Mucosa of rectum (tissue), 2 donors: ENCODE data around the gene THOC2.
"Not testable (repeated sequence)": the region's sequence is repeated elsewhere in the genome, so short reads cannot be mapped to it uniquely, and the experiment has no call there.

Experiments
- H3K27ac ChIP-seq, 2 donors: one replicate each; pipeline ENCODE4 v1.7.0; 2013; ENCODE audit warnings: inconsistent platforms in 2 of 2, low read depth in 2 of 2, low read length in 2 of 2
- H3K27me3 ChIP-seq, 2 donors: one replicate each; pipeline ENCODE4 v1.7.0; 2013; ENCODE audit warnings: low read length in 2 of 2; ENCODE audit not compliant: control insufficient read depth in 2 of 2, insufficient read depth in 2 of 2
- H3K36me3 ChIP-seq, 2 donors: one replicate each; pipeline ENCODE4 v1.7.0; 2013; ENCODE audit warnings: low read length in 2 of 2; ENCODE audit not compliant: control insufficient read depth in 2 of 2, insufficient read depth in 2 of 2
- H3K4me1 ChIP-seq, 2 donors: one replicate each; pipeline ENCODE4 v1.7.0; 2013; ENCODE audit warnings: low read length in 2 of 2, mild to moderate bottlenecking in 1 of 2; ENCODE audit not compliant: control insufficient read depth in 2 of 2, insufficient read depth in 2 of 2
- H3K4me3 ChIP-seq, 2 donors: one replicate each; pipeline ENCODE4 v1.7.0; 2013; ENCODE audit warnings: low read length in 2 of 2
- H3K9ac ChIP-seq, 2 donors: one replicate each; pipeline ENCODE4 v1.7.0; 2013; ENCODE audit warnings: low read length in 2 of 2, low read depth in 1 of 2, mild to moderate bottlenecking in 1 of 2
- H3K9me3 ChIP-seq, 2 donors: one replicate each; pipeline ENCODE4 v1.7.0; 2013; ENCODE audit warnings: low read length in 2 of 2; ENCODE audit not compliant: control insufficient read depth in 2 of 2
- donor health status: healthy.
- donor health status: Normal muscosa, but diverticular disease.

THOC2 gene

DNA sequence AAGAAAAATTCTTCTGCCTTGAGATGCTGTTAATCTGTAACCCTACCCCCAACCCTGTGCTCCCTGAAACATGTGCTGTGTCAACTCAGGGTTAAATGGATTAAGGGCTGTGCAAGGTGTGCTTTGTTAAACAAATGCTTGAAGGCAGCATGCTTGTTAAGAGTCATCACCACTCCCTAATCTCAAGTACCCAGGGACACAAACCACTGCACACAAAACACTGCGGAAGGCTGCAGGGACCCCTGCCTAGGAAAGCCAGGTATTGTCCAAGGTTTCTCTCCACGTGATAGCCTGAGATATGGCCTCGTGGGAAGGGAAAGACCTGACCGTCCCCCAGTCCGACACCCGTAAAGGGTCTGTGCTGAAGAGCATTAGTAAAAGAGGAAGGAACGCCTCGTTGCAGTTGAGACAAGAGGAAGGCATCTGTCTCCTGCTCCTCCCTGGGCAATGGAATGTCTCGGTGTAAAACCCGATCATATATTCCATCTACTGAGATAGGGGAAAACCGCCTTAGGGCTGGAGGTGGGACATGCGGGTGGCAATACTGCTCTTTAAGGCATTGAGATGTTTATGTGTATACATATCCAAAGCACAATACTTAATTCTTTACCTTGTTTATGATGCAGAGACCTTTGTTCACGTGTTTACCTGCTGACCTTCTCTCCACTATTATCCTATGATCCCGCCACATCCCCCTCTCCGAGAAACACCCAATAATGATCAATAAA, 53.0 kb downstream of the THOC2 start:
- not testable (repeated sequence) for H3K4me1 ChIP-seq, H3K9me3 ChIP-seq, H3K4me3 ChIP-seq, H3K27me3 ChIP-seq, H3K9ac ChIP-seq, H3K27ac ChIP-seq
- H3K36me3 ChIP-seq: peaks cover 3 to 14% of the 10 kb centered on the region in 2 donors

DNA sequence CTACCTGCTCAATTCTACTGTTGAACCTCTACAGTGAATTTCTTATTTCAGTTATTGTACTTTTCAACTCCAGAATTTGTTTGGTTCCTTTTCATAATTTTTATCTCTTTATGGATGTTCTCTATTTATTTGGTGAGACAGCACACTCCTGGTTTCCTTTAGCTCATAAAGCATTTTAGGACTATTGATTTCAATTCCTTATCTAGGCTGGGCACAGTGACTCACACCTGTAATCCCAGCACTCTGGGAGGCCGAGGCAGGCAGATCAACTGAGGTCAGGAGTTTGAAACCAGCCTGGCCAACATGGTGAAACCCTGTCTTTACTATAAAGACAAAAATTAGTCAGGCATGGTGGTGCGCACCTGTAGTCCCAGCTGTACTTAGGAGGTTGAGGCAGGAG, 57.7 kb downstream of the THOC2 start:
- no peak overlapping the region for H3K27ac ChIP-seq
- no peaks in the 10 kb centered on the region for H3K4me1 ChIP-seq
- no peak overlapping the region for H3K9ac ChIP-seq
- H3K4me3 ChIP-seq: no peak overlapping the region
- no peaks in the 10 kb centered on the region for H3K9me3 ChIP-seq
- H3K27me3 ChIP-seq: no peaks in the 10 kb centered on the region
- H3K36me3 ChIP-seq: peaks cover 0 to 9% of the 10 kb centered on the region in 2 donors

- Histone ChIP-seq H3K9ac (no peak overlapping the region), H3K27ac (no peak overlapping the region), H3K9me3 (no peaks in the 10 kb centered on the region), H3K4me3 (no peak overlapping the region), H3K36me3 (peaks cover 0 to 5% of the 10 kb centered on the region in 2 donors), H3K27me3 (no peaks in the 10 kb centered on the region), H3K4me1 (no peaks in the 10 kb centered on the region)
These were observed 59.0 kb downstream of the THOC2 start for GRCh38 chrX:123673813-123674212.

DNA sequence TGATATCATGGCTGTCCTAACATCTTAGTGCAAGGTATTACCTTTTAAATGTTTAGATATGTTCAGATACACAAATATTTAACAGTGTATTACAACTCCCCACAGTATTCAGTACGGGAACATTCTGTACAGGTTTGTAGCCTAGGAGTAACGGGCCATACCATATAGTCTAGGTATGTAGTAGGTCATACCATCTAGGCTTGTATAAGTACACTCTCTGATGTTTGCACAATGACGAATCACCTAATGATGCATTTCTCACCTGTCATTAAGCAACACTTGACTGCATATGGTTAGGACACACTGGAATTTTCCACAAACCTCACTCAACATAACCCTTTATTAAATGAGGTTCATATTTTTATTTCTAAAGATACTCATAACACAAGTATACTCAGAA, 67.7 kb downstream of the THOC2 start:
- peaks cover 8 to 11% of the 10 kb centered on the region in 2 donors for H3K36me3 ChIP-seq
- H3K9me3 ChIP-seq: no peaks in the 10 kb centered on the region

DNA sequence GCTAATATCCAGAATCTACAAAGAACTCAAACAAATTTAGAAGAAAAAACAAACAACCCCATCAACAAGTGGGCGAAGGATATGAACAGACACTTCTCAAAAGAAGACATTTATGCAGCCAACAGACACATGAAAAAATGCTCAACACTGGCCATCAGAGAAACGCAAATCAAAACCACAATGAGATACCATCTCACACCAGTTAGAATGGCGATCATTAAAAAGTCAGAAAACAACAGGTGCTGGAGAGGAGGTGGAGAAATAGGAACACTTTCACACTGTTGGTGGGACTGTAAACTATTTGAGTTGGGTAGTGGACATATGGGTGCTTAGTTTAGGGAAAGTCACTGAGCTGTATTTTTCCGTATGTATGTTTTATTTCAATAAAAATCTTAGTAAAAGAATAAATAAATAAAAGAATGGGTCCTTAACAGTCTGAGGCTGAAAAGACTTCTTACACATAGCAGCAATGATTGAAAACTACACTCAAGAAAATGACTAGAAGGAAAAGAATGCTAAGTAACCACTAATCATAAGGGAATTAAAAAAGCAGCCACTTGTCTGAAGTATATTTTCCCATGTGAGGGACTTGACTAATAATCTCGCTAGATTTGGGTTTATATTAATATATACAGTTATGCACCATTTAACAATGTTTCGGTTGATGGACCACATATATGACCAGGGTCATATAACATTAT, 68.2 kb downstream of the THOC2 start:
- H3K27me3 ChIP-seq, H3K27ac ChIP-seq, H3K9ac ChIP-seq, H3K4me3 ChIP-seq, H3K9me3 ChIP-seq, H3K4me1 ChIP-seq: not testable (repeated sequence)
- H3K36me3 ChIP-seq: peaks cover 8 to 11% of the 10 kb centered on the region in 2 donors

More for the DNA sequence above, 67.7 kb downstream of the THOC2 start:
- Histone ChIP-seq H3K4me1 (no peaks in the 10 kb centered on the region), H3K4me3 (no peak overlapping the region), H3K9ac (no peak overlapping the region), H3K27ac (no peak overlapping the region), H3K27me3 (no peaks in the 10 kb centered on the region)

GRCh38 chrX:123663720-123664119, 69.1 kb downstream of the THOC2 start:
- not testable (repeated sequence) for H3K27ac ChIP-seq, H3K4me3 ChIP-seq, H3K9me3 ChIP-seq, H3K9ac ChIP-seq, H3K4me1 ChIP-seq, H3K27me3 ChIP-seq
- H3K36me3 ChIP-seq: peaks cover 8 to 11% of the 10 kb centered on the region in 2 donors

- H3K36me3 ChIP-seq, H3K27ac ChIP-seq, H3K9ac ChIP-seq, H3K4me1 ChIP-seq, H3K9me3 ChIP-seq, H3K27me3 ChIP-seq, H3K4me3 ChIP-seq: not testable (repeated sequence)
These were observed 76.3 kb downstream of the THOC2 start for GRCh38 chrX:123656507-123656906.

DNA sequence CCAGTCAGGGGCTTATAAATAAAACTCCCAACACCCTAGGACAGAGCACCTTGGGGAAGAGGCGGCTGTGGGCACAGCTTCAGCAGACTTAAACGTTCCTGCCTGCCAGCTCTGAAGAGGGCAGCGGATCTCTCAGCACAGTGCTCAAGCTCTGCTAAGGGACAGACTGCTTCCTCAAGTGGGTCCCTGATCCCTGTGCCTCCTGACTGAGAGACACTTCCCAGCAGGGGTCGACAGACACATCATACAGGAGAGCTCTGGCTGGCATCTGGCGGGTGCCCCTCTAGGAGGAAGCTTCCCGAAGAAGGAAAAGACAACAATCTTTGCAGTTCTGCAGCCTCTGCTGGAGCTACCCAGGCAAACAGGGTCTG, 84.1 kb downstream of the THOC2 start:
- not testable (repeated sequence) for H3K9me3 ChIP-seq, H3K9ac ChIP-seq, H3K27ac ChIP-seq, H3K4me3 ChIP-seq, H3K27me3 ChIP-seq, H3K36me3 ChIP-seq, H3K4me1 ChIP-seq

DNA sequence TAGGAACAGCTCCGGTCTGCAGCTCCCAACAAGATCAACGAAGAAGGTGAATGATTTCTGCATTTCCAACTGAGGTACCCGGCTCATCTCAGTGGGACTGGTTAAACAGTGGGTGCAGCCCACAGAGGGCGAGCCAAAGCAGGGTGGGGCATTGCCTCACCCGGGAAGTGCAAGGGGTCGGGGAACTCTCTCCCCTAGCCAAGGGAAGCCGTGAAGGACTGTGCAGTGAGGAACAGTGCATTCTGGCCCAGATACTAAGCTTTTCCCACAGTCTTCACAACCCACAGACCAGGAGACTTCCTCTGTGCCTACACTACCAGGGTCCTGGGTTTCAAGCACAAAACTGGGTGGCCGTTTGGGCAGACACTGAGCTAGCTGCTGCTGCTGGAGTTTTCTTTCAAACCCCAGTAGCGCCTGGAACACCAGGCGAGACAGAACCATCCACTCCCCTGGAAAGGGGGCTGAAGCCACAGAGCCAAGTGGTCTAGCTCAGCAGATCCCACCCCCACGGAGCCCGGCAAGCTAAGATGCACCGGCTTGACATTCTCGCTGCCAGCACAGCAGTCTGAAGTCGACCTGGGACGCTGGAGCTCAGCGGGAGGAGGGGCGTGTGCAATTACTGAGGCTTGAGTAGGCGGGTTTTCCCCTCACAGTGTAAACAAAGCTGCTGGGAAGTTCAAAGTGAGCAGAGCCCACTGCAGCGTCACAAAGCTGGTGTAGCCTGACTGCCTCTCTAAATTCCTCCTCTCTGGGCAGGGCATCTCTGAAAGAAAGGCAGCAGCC, 84.6 kb downstream of the THOC2 start:
- no peak overlapping the region for H3K9ac ChIP-seq
- no peak overlapping the region for H3K27ac ChIP-seq
- no peaks in the 10 kb centered on the region for H3K4me1 ChIP-seq
- H3K9me3 ChIP-seq: no peaks in the 10 kb centered on the region
- H3K36me3 ChIP-seq: no peaks in the 10 kb centered on the region
- H3K27me3 ChIP-seq: no peaks in the 10 kb centered on the region
- no peak overlapping the region for H3K4me3 ChIP-seq

DNA sequence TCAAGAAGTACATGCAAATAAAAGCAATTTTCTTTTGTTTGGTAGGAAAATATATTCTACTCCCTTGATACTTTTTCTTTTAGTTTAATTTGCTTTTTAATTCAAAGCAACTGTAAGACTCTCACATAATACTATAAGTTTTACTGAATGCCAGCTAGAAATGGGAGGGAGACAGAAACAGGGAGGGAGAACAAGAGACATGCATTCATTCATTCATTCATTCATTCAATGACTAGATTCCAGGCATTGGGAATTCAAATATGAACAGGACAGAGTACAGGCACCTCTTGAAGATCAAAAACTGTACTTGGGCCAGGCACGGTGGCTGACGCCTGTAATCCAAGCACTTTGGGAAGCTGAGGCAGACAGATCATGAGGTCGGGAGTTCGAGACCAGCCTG, 85.6 kb downstream of the THOC2 start:
- Histone ChIP-seq H3K27ac (no peak overlapping the region), H3K4me3 (no peak overlapping the region), H3K36me3 (no peaks in the 10 kb centered on the region), H3K4me1 (no peaks in the 10 kb centered on the region), H3K27me3 (no peaks in the 10 kb centered on the region), H3K9ac (no peak overlapping the region), H3K9me3 (no peaks in the 10 kb centered on the region)
